NCI-H128 (cell line): ENCODE data around the gene APOC3.

ENCODE experiments used
- DNase-seq: peaks from one replicate; lab custom pipeline; 2025; ENCODE audit not compliant: unreplicated experiment; lab: John Stamatoyannopoulos, UW

APOC3 gene

GRCh38 chr11:116869610-116870009, 39.9 kb downstream of the APOC3 start:
- DNase-seq: no peak

GRCh38 chr11:116870054-116870453, 40.3 kb downstream of the APOC3 start:
- no peak for DNase-seq

GRCh38 chr11:116871248-116871647, 41.5 kb downstream of the APOC3 start:
- DNase-seq: no peak

DNA sequence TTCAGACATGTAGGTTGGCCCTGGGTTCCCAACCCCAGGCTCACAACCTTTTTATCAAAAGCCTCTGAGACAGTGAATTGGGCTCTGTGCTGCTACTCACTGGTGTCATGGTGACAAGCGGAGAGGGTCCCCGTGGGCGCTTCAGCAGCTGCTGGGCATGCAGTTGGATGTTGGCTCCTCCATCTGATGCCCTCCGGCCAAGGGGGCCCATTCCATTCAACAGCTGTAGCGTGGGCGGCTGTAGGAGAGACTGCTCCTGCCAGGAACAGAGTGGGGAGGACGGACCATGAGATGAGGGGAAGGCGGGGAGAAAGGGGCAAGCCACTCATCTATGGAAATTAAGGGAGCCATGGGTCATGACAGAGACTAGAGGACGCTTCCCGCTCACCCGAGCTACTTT, 43.7 kb downstream of the APOC3 start:
- DNase-seq: no peak

DNA sequence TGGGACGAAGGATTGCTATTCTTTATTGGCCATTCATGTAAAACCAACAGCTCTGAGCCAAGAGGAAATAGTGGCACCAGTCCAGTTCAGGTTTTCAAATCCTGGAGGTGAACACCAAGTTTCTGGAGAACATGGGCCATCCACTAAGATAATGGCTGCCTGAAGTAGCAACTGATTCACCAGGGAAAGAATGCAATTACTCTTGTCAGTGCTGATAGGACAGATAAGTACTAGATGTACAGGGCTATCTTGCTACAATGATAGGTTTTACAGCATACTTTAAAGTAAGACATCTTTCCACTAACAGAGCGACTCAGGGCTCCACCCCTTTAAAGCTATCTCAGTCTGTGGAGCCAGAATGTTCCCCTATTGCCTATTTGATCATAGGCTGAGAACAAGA, 44.5 kb downstream of the APOC3 start:
- DNase-seq: no peak

- DNase-seq: no peak
Measured at GRCh38 chr11:116875194-116875593, 45.5 kb downstream of the APOC3 start.

DNA sequence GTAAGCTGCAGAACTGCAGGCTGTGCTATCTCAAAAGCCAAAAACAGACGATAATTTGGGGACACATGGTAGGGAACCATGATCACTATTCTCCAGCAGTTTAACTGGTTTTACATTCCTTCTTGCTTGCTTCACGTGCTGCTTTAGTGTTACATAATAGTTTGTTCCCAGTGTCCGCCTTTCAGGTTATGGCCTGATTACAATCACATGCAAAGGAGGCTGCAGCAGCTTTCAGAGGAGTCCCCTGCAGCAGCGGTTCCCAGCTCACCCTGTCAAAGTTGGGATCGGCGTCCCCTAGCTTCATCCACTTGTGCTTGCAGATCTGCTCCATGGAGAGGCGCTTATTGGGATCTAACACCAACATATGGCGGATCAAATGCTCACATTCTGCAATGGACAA, 46.9 kb downstream of the APOC3 start:
- DNase-seq: no peak

GRCh38 chr11:116879800-116880625, 50.3 kb downstream of the APOC3 start:
- no peak for DNase-seq

DNA sequence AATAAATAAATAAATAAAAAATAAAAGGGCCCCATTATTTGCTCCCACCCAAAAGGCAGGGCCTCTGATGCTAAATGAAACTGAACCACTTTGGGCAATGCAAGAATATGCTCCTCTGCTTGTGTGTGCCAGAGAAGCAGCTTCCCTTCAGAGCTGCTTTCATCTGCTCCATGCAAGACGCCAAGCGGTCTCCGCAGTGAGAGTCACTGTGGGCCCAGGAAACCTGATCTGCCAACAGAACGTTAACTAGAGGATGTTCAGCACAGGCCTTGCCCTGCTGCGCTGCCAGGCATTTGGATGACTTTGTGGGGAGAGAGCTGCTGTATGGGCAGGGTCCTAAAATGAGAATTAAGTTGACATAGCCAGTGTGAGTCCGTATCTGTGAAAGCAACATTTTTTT, 51.4 kb downstream of the APOC3 start:
- DNase-seq: no peak

GRCh38 chr11:116882386-116882785, 52.7 kb downstream of the APOC3 start:
- no peak for DNase-seq
